Right atrium auricular region (tissue), 2 donors: ENCODE results near the gene MGME1. TPM values are rescaled to one million over a fixed set of nuclear protein-coding genes. Genes with fewer than 3 reads are reported as not detected.

Experiments
- DNase-seq: peaks from one replicate; pipeline ENCODE4 v3.0.0-alpha.2; 2019; ENCODE audit warnings: low spot score
- H3K27ac ChIP-seq, 2 donors: fragments of 200-600 bp; sonication (generic); 1 replicate in 1 of 2; 2 replicates in 1 of 2; pipeline ENCODE4 v1.5.1; 2016 to 2019
- H3K27me3 ChIP-seq, 2 donors: fragments of 200-600 bp; sonication (generic); one replicate each; pipeline versions ENCODE4 v1.5.1 to v1.6.0; 2017 to 2019
- H3K36me3 ChIP-seq: fragments of 200-600 bp; sonication (generic); one replicate; pipeline ENCODE4 v1.5.1; 2016
- H3K4me1 ChIP-seq, 2 donors: fragments of 200-600 bp; sonication (generic); one replicate each; pipeline versions ENCODE4 v1.5.1 to v1.6.0; 2017 to 2019
- H3K4me3 ChIP-seq, 2 donors: fragments of 200-600 bp; sonication (generic); 1 replicate in 1 of 2; 2 replicates in 1 of 2; pipeline ENCODE4 v1.5.1; 2017 to 2019; ENCODE audit warnings: mild to moderate bottlenecking in 1 of 2, moderate library complexity in 1 of 2
- H3K9me3 ChIP-seq, 2 donors: fragments of 200-600 bp; sonication (generic); one replicate each; pipeline ENCODE4 v1.5.1; 2019
- total RNA-seq, 2 donors: library from RNA; depleted of rRNA; stranded (reverse); fragments of >200 nt; gene quantifications; one replicate each; pipeline ENCODE4 v1.1.0, GENCODE V29; 2016
- TF ChIP-seq, protein P1 (sequence below), 2 donors: fragments of 200-600 bp; sonication (generic); IDR thresholded peaks; one replicate each; pipeline ENCODE4 v1.5.1; 2019; ENCODE audit warnings: antibody characterized with exemption in 2 of 2

Gene MGME1, protein sequence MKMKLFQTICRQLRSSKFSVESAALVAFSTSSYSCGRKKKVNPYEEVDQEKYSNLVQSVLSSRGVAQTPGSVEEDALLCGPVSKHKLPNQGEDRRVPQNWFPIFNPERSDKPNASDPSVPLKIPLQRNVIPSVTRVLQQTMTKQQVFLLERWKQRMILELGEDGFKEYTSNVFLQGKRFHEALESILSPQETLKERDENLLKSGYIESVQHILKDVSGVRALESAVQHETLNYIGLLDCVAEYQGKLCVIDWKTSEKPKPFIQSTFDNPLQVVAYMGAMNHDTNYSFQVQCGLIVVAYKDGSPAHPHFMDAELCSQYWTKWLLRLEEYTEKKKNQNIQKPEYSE
- total RNA-seq = 1 to 10 TPM; 2.7 to 7.1 TPM

DNA sequence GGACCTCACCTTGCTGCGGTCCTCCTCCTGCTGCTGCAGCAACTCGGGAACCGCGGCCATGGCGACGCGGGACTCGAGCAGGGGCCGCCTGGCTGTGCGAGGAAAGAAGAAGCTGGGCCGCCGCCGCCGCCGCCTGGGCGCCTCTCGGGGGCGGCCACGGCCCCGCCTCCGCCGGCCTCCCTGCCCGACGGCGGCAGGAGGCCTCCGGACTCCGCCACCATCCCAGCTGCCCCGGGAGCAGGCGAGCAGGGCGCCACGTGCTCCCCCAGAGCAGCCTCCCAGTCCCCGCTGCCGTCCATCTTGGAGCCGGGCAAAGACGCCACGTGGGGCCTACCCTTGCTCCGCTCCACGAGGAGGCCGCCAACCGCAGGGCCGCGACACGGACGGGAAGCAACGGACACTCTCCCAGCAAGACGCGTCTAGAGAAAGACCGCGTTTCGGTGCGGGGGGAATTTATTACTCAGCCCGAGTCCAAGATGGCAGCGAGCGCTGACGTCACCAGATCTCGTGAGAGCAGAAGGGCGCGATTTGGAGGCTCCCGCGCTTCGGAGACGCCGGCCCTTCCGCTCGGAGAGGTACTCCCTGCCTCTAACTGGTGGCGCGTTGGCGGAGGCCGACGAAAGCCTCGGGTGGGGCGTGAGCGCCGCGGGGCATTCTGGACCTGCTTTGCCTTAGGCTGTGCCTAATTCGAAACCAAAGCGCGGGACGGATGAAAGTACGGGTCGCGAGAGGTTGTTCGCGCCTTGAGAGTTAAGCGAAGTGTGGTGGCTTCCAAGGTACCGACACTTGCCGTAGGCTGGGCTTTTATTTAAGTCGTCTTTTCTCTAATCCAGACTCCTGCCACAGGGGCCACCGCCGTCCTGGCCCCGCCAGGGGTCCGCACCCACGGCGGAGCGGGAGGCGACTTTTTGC is at the start of gene MGME1, which contains the start of gene SNX5:
TSS of gene MGME1 (plus strand) at position 653 of the 912 bp plus-strand sequence. CDS start 842 bp downstream, outside the sequence.
TSS of gene SNX5 (minus strand) at position 429 of the 912 bp plus-strand sequence. CDS start at position 60, 369 bp downstream.
- H3K27me3 ChIP-seq = no peaks in the 10 kb centered on the region
- TF ChIP-seq, protein P1, sequence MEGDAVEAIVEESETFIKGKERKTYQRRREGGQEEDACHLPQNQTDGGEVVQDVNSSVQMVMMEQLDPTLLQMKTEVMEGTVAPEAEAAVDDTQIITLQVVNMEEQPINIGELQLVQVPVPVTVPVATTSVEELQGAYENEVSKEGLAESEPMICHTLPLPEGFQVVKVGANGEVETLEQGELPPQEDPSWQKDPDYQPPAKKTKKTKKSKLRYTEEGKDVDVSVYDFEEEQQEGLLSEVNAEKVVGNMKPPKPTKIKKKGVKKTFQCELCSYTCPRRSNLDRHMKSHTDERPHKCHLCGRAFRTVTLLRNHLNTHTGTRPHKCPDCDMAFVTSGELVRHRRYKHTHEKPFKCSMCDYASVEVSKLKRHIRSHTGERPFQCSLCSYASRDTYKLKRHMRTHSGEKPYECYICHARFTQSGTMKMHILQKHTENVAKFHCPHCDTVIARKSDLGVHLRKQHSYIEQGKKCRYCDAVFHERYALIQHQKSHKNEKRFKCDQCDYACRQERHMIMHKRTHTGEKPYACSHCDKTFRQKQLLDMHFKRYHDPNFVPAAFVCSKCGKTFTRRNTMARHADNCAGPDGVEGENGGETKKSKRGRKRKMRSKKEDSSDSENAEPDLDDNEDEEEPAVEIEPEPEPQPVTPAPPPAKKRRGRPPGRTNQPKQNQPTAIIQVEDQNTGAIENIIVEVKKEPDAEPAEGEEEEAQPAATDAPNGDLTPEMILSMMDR (IDR thresholded peaks at IDR 0.05) = no peak
- no peaks in the 10 kb centered on the region for H3K36me3 ChIP-seq
- H3K4me1 ChIP-seq = peaks cover 0 to 74% of the 10 kb centered on the region in 2 donors
- H3K27ac ChIP-seq = peak within 1 kb of the TSS; percentile 98
- no peaks in the 10 kb centered on the region for H3K9me3 ChIP-seq
- peak within 1 kb of the TSS; percentile 75 to 88 for H3K4me3 ChIP-seq
- DNase-seq = peak; percentile 99

DNA sequence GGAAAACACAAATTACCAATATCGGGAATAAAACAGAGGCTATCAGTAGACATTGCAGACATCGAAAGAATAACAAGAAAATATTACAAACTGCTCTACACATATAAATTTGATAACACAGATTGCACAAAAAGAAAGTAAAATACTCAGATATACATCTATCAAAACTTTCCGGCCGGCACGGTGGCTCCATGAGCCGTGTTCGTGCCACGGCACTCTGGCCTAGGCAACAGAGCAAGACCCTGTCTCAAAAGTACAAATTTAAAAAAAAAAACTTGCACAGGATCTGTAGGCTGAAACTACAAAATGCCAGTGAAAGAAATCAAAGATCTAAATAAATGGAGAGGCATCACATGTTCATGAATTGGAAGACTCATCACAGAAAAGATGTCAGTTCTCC is 49.7 kb upstream of the MGME1 start:
- Histone ChIP-seq H3K4me3 (no peak overlapping the region), H3K36me3 (no peaks in the 10 kb centered on the region)
- DNase-seq = no peak

DNA sequence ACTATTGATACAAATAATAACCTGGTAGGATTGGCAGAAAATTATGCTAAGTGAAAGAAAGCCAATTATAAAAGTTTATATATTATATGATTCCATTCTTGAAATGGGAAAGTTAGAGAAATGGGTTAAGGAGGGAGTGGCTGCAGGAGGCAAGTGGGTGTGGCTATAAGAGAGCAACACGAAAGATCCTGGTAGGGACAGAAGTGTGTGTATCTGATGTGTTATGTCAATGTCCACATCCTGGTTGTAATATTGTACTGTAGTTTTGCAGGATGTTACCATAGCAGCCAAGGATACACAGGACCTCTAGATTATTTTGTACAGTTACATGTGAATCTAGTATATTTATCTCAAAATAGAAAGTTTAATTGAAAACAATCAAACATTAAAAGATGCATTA is 47.0 kb upstream of the MGME1 start:
- TF ChIP-seq, protein P1 (IDR thresholded peaks at IDR 0.05) = no peak
- no peak for DNase-seq
- no peak overlapping the region for H3K27ac ChIP-seq

More for the DNA sequence above, 49.7 kb upstream of the MGME1 start:
- Histone ChIP-seq H3K27ac (no peak overlapping the region), H3K4me1 (no peaks in the 10 kb centered on the region), H3K9me3 (no peaks in the 10 kb centered on the region), H3K27me3 (no peaks in the 10 kb centered on the region)
- TF ChIP-seq, protein P1 (IDR thresholded peaks at IDR 0.05) = no peak

DNA sequence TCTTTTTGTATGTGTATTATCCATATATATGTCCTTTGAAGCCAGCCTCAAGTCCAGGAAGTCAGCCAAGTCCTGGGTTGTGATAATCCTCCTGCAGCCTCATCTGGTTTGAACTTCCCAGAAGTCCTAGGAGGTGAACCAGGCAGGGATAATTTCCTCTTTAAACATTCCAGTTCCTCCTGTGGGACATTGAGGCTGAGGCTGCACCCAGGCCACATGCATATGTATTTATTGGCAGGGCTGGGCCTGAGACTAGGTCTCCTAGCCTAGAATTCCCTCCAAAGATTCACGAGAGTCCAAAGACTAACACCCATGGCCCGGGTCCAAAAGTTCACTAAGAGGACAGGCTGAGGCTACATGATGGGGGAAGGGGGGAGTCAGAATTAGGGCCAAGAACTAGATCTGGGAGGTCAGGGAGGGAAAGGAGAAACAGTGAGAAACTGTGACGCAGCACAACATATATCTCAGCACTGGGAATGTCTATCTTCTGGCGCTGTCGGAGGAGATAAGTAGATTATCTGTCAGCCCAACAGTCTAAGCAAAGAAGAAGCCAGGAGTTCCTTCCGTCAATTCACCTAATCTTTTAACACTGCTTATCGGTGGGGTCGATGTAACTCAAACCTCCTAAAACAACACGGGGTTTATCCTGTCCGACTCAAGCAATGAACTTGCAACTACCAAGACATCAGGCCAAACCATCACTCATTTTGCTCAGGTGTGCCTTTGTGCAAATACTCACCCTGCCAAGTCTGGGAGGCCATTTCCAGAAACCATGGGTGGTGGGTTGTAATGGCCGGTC is 43.5 kb upstream of the MGME1 start:
- no peak overlapping the region for H3K4me3 ChIP-seq
- no peak overlapping the region for H3K27ac ChIP-seq
- no peaks in the 10 kb centered on the region for H3K27me3 ChIP-seq
- no peaks in the 10 kb centered on the region for H3K36me3 ChIP-seq
- H3K4me1 ChIP-seq = peaks cover 0 to 9% of the 10 kb centered on the region in 2 donors
- DNase-seq = no peak
- TF ChIP-seq, protein P1 (IDR thresholded peaks at IDR 0.05) = no peak
- H3K9me3 ChIP-seq = no peaks in the 10 kb centered on the region

More for the DNA sequence above, 47.0 kb upstream of the MGME1 start:
- no peak overlapping the region for H3K4me3 ChIP-seq
- no peaks in the 10 kb centered on the region for H3K36me3 ChIP-seq
- no peaks in the 10 kb centered on the region for H3K9me3 ChIP-seq
- no peaks in the 10 kb centered on the region for H3K27me3 ChIP-seq
- peaks cover 0 to 9% of the 10 kb centered on the region in 2 donors for H3K4me1 ChIP-seq

DNA sequence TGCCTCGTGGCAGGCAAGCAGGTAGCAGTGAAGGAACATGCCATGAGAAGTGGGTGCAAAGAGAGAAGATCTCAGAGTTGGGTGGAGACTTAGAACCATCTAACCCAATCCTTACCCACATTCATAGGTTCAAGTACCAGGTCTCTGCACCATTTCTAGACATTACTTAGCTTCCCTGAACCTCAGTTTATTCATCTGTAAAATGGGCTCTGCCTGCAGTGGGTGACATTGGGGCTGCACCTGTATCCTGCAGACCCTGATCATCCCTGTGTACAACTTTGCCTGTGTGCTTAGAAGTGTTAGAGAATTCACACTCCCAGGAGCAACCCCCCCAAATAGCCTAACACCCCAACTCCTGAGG is 42.9 kb upstream of the MGME1 start:
- H3K27ac ChIP-seq = no peak overlapping the region
- H3K27me3 ChIP-seq = no peaks in the 10 kb centered on the region
- H3K4me1 ChIP-seq = peaks cover 0 to 9% of the 10 kb centered on the region in 2 donors
- no peaks in the 10 kb centered on the region for H3K9me3 ChIP-seq
- H3K36me3 ChIP-seq = no peaks in the 10 kb centered on the region
- H3K4me3 ChIP-seq = no peak overlapping the region
- DNase-seq = no peak
- TF ChIP-seq, protein P1 (IDR thresholded peaks at IDR 0.05) = no peak
